Measurements from ENCODE around the gene MACC1.

GRCh38 chr7:20240080-20240926 is 23.1 kb upstream of the MACC1 start:
- no peak for TF ChIP-seq RAD21 (IDR thresholded peaks at IDR 0.05; ENCODE audit: low read length)
- no peak for TF ChIP-seq FOXJ3 (CRISPR knock-in tag; IDR thresholded peaks at IDR 0.05)
- no peak for TF ChIP-seq CTCF (IDR thresholded peaks at IDR 0.05)
- no peak for TF ChIP-seq POLR2AphosphoS5 (IDR thresholded peaks at IDR 0.05; ENCODE audit: low read depth, low read length)
